ENCODE results near the gene GOLGA8B. TPM values are rescaled to one million over a fixed set of nuclear protein-coding genes. Genes with fewer than 3 reads are reported as not detected.
"Not testable (repeated sequence)": the region's sequence is repeated elsewhere in the genome, so short reads cannot be mapped to it uniquely, and the experiment has no call there.

Gene GOLGA8B, protein sequence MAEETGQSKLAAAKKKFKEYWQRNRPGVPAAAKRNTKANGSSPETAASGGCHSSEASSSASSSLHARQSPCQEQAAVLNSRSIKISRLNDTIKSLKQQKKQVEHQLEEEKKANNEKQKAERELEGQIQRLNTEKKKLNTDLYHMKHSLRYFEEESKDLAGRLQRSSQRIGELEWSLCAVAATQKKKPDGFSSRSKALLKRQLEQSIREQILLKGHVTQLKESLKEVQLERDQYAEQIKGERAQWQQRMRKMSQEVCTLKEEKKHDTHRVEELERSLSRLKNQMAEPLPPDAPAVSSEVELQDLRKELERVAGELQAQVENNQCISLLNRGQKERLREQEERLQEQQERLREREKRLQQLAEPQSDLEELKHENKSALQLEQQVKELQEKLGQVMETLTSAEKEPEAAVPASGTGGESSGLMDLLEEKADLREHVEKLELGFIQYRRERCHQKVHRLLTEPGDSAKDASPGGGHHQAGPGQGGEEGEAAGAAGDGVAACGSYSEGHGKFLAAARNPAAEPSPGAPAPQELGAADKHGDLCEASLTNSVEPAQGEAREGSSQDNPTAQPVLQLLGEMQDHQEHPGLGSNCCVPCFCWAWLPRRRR
- total RNA-seq: 100 to 1,000 TPM in 1 of 2 donors, 10 to 100 TPM in 1; 83.0 to 197 TPM

DNA sequence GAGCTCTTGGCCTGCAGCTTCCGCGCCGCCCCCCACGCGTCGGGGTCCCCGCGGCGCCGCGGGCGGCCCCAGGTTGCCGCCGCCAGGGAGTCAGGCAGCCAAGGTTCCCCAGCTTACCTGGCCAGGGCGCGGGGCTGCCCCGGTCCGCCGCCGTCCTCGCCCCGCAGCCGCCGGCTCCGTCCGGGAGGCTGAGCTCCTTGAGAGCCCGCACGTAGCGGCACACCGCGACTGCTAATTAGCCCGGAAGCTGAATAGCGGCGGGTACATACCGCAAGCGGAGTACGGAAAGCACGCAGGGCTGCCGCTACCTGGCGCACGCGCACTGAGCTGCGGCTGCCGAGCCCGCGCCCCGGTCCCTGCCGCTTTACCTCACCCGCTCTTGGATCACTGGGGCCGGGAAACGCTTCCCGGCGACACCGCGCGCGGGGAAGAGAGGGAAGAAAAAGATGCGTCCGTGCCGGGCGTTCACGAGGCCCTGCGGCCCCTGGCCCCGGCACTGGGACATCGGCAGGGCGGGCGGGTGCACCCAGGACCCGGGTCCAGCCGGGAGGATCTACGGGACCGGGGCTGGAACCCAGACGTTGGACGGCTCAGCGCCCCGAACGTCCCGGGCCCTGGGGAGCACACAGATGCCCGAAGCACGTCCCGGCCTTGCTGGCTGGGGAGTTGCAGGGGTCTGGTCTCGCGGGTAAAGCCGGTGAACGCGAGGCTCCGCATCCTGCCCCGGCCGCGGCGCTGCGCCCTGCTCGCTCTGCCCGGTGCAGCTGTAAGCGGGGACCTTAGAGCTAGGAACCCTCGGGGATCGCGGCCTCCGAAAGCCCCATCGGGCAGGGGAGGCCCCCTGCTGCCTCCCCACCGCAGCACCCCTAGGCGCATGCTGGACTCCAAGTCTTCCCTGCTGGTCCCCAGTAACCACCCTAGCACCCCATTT is at the start of gene GOLGA8B:
Gene GOLGA8B (minus strand): TSS at position 253 of the 931 bp plus-strand sequence. CDS start 47,739 bp downstream, outside the sequence.
- Histone ChIP-seq H3K36me3 (no peaks in the 10 kb centered on the region), H3K27ac (peak within 1 kb of the TSS; percentile 11 to 47), H3K4me1 (replicated peaks) (no peaks in the 10 kb centered on the region), H3K27me3 (replicated peaks; ENCODE audit: insufficient read depth) (no peaks in the 10 kb centered on the region), H3K4me3 (peak within 1 kb of the TSS; percentile 78 to 87), H3K9me3 (no peaks in the 10 kb centered on the region)
- WGBS: 2% methylated on average over 69 of the region's 101 CpGs
- TF ChIP-seq POLR2AphosphoS5 (IDR thresholded peaks at IDR 0.05) (peak; percentile 67), POLR2A (IDR thresholded peaks at IDR 0.05) (no peak)
- intact Hi-C loops (cut with DNase I): no loop called here
- peak; percentile 68 for DNase-seq (ENCODE audit: low spot score)

DNA sequence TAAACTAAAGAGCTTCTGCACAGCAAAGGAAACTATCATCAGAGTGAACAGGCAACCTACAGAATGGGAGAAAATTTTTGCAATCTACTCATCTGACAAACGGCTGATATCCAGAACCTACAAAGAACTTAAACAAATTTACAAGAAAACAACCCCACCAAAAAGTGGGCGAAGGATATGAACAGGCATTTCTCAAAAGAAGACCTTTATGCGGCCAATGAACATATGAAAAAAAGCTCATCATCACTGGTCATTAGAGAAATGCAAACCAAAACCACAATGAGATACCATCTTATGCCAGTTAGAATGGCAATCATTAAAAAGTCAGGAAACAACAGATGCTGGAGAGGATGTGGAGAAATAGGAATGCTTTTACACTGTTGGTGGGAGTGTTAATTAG is 49.7 kb upstream of the GOLGA8B start:
- WGBS: 76% methylated on average over 3 of the region's 3 CpGs
- H3K4me3 ChIP-seq; H3K9me3 ChIP-seq; H3K4me1 ChIP-seq (replicated peaks); H3K27ac ChIP-seq; H3K36me3 ChIP-seq; intact Hi-C loops (cut with DNase I); H3K27me3 ChIP-seq (replicated peaks; ENCODE audit: insufficient read depth); DNase-seq (ENCODE audit: low spot score): not testable (repeated sequence)

DNA sequence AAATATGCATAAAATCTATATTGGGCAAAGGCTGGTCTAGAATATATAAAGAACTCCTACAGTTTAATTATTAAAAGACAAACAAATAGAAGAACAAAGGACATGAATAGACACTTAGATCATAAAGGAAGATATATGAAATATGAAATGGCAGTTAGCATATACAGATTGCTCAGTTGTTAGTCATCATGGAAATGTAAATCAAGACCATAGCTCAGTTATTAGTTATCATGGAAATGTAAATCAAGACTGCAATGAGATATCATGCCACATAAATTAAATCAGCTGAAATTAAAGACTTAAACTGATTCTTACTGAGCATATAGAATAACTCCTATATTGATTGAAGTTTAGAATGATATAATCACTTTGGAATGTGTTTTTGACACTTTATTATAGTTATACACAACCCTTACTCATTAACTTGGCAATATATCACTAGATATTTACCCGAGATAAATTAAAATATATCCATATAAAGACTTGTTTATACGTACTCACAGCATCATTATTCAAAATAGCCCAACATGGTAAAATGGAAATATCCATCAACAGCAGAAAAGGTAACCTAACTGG is 45.2 kb upstream of the GOLGA8B start:
- Histone ChIP-seq H3K9me3 (no peaks in the 10 kb centered on the region), H3K4me3 (no peak overlapping the region), H3K4me1 (replicated peaks) (no peaks in the 10 kb centered on the region), H3K36me3 (no peaks in the 10 kb centered on the region), H3K27ac (no peak overlapping the region), H3K27me3 (replicated peaks; ENCODE audit: insufficient read depth) (no peaks in the 10 kb centered on the region)
- intact Hi-C loops (cut with DNase I): no loop called here
- TF ChIP-seq POLR2AphosphoS5 (IDR thresholded peaks at IDR 0.05) (no peak), POLR2A (IDR thresholded peaks at IDR 0.05) (no peak)
- TF ChIP-seq, protein P1, sequence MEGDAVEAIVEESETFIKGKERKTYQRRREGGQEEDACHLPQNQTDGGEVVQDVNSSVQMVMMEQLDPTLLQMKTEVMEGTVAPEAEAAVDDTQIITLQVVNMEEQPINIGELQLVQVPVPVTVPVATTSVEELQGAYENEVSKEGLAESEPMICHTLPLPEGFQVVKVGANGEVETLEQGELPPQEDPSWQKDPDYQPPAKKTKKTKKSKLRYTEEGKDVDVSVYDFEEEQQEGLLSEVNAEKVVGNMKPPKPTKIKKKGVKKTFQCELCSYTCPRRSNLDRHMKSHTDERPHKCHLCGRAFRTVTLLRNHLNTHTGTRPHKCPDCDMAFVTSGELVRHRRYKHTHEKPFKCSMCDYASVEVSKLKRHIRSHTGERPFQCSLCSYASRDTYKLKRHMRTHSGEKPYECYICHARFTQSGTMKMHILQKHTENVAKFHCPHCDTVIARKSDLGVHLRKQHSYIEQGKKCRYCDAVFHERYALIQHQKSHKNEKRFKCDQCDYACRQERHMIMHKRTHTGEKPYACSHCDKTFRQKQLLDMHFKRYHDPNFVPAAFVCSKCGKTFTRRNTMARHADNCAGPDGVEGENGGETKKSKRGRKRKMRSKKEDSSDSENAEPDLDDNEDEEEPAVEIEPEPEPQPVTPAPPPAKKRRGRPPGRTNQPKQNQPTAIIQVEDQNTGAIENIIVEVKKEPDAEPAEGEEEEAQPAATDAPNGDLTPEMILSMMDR (IDR thresholded peaks at IDR 0.05): no peak
- WGBS: 69% methylated on average over 2 of the region's 2 CpGs
- DNase-seq (ENCODE audit: low spot score): no peak

- H3K9me3 ChIP-seq: no peaks in the 10 kb centered on the region
- no peaks in the 10 kb centered on the region for H3K36me3 ChIP-seq
- H3K27ac ChIP-seq: no peak overlapping the region
- no peak for TF ChIP-seq POLR2A (IDR thresholded peaks at IDR 0.05)
- TF ChIP-seq POLR2AphosphoS5 (IDR thresholded peaks at IDR 0.05): no peak
- TF ChIP-seq, protein P1 (IDR thresholded peaks at IDR 0.05): no peak
- WGBS: 71% methylated on average over 5 of the region's 5 CpGs
- no peak for DNase-seq (ENCODE audit: low spot score)
- no peak overlapping the region for H3K4me3 ChIP-seq
- no peaks in the 10 kb centered on the region for H3K4me1 ChIP-seq (replicated peaks)
- H3K27me3 ChIP-seq (replicated peaks; ENCODE audit: insufficient read depth): no peaks in the 10 kb centered on the region
- intact Hi-C loops (cut with DNase I): no loop called here
These were observed 41.6 kb upstream of the GOLGA8B start for GRCh38 chr15:34625007-34625406.

- TF ChIP-seq, protein P1 (IDR thresholded peaks at IDR 0.05): no peak
- no peak for TF ChIP-seq POLR2AphosphoS5 (IDR thresholded peaks at IDR 0.05)
- no peak for TF ChIP-seq POLR2A (IDR thresholded peaks at IDR 0.05)
These were observed 38.2 kb upstream of the GOLGA8B start for GRCh38 chr15:34621675-34622074.

More at GRCh38 chr15:34621675-34622074, 38.2 kb upstream of the GOLGA8B start:
- intact Hi-C loops (cut with DNase I): no loop called here
- no peak overlapping the region for H3K4me3 ChIP-seq
- no peaks in the 10 kb centered on the region for H3K9me3 ChIP-seq
- H3K27me3 ChIP-seq (replicated peaks; ENCODE audit: insufficient read depth): no peaks in the 10 kb centered on the region
- H3K4me1 ChIP-seq (replicated peaks): no peaks in the 10 kb centered on the region
- no peak for DNase-seq (ENCODE audit: low spot score)
- 51% methylated on average over 5 of the region's 5 CpGs for WGBS
- H3K27ac ChIP-seq: no peak overlapping the region
- H3K36me3 ChIP-seq: no peaks in the 10 kb centered on the region

Data from prostate gland (tissue), 2 donors.